A549 (cell line): ENCODE results near the gene SLC40A1.
"Not testable (repeated sequence)": the region's sequence is repeated elsewhere in the genome, so short reads cannot be mapped to it uniquely, and the experiment has no call there.

ENCODE experiments used
- CHD4 ChIP-seq: fragments of 200-600 bp; sonication (generic); IDR thresholded peaks from 2 replicates; pipeline ENCODE4 v1.6.1; 2016; ENCODE audit warnings: antibody characterized with exemption, mild to moderate bottlenecking, borderline replicate concordance
- EP300 ChIP-seq, 2 experiments: fragments of >200 bp; sonication (Bioruptor Twin); formaldehyde crosslinking; IDR thresholded peaks; 2 replicates in 1 of 2; 3 replicates in 1 of 2; pipeline ENCODE4 v1.6.1; 2016 to 2017
- HOXA7 ChIP-seq: fragments of 250-450 bp; sonication (Bioruptor Pico); IDR thresholded peaks from 2 replicates; pipeline ENCODE4 v1.5.0; 2020; ENCODE audit warnings: mild to moderate bottlenecking, moderate library complexity
- JUN ChIP-seq, 2 experiments: fragments of >200 bp; sonication (Bioruptor Twin); formaldehyde crosslinking; IDR thresholded peaks; 2 replicates in 1 of 2; 3 replicates in 1 of 2; pipeline ENCODE4 v1.6.1; 2016 to 2017
- KDM5A ChIP-seq: fragments of 200-600 bp; sonication (generic); IDR thresholded peaks from 2 replicates; pipeline ENCODE4 v1.6.1; 2016; ENCODE audit warnings: antibody characterized with exemption, mild to moderate bottlenecking
- MAFK ChIP-seq: fragments of 450-650 bp; IDR thresholded peaks from 2 replicates; pipeline ENCODE4 v1.6.1; 2014; ENCODE audit not compliant: partially characterized antibody
- MAX ChIP-seq: IDR thresholded peaks from 2 replicates; pipeline ENCODE4 v1.6.1; 2012
- MYC ChIP-seq: IDR thresholded peaks from 2 replicates; pipeline ENCODE4 v1.6.1; 2012; ENCODE audit warnings: mild to moderate bottlenecking, inconsistent platforms, low read length, improper control_type of control experiment, borderline replicate concordance
- NPAS2 ChIP-seq: fragments of 250-450 bp; sonication (Bioruptor Pico); IDR thresholded peaks from 2 replicates; pipeline ENCODE4 v1.8.0; 2022; ENCODE audit warnings: mild to moderate bottlenecking, moderate library complexity, borderline replicate concordance
- RAD21 ChIP-seq, 2 experiments: fragments of >200 bp in 1 of 2; sonication (Bioruptor Twin) in 1 of 2; formaldehyde crosslinking in 1 of 2; IDR thresholded peaks in 1 of 2; conservative IDR thresholded peaks in 1 of 2; 2 replicates in 1 of 2; 3 replicates in 1 of 2; pipeline ENCODE4 v1.6.1; 2012 to 2018; ENCODE audit warnings: inconsistent platforms in 1 of 2
- RCOR1 ChIP-seq: fragments of 150-350 bp; IDR thresholded peaks from 2 replicates; pipeline ENCODE4 v1.6.1; 2014; ENCODE audit warnings: antibody characterized with exemption, low read length, low read depth
- TF ChIP-seq, protein P1 (sequence below): fragments of >200 bp; sonication (Bioruptor Twin); formaldehyde crosslinking; IDR thresholded peaks from 3 replicates; pipeline ENCODE4 v1.5.1; 2016
- TF ChIP-seq, protein P2 (sequence below): fragments of 200-600 bp; sonication (generic); IDR thresholded peaks from 2 replicates; pipeline ENCODE4 v1.6.1; 2016; ENCODE audit warnings: antibody characterized with exemption, mild to moderate bottlenecking, moderate library complexity

- TF ChIP-seq, protein P1, sequence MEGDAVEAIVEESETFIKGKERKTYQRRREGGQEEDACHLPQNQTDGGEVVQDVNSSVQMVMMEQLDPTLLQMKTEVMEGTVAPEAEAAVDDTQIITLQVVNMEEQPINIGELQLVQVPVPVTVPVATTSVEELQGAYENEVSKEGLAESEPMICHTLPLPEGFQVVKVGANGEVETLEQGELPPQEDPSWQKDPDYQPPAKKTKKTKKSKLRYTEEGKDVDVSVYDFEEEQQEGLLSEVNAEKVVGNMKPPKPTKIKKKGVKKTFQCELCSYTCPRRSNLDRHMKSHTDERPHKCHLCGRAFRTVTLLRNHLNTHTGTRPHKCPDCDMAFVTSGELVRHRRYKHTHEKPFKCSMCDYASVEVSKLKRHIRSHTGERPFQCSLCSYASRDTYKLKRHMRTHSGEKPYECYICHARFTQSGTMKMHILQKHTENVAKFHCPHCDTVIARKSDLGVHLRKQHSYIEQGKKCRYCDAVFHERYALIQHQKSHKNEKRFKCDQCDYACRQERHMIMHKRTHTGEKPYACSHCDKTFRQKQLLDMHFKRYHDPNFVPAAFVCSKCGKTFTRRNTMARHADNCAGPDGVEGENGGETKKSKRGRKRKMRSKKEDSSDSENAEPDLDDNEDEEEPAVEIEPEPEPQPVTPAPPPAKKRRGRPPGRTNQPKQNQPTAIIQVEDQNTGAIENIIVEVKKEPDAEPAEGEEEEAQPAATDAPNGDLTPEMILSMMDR = not testable (repeated sequence)
- not testable (repeated sequence) for TF ChIP-seq NPAS2 (CRISPR knock-in tag); RCOR1; RAD21 (conservative IDR thresholded peaks at IDR 0.05 in 1 of 2, IDR thresholded peaks at IDR 0.05 in 1 of 2); KDM5A; MAFK; HOXA7 (CRISPR knock-in tag); CHD4; JUN (IDR thresholded peaks at IDR 0.05); EP300 (IDR thresholded peaks at IDR 0.05); MAX; MYC
- TF ChIP-seq, protein P2, sequence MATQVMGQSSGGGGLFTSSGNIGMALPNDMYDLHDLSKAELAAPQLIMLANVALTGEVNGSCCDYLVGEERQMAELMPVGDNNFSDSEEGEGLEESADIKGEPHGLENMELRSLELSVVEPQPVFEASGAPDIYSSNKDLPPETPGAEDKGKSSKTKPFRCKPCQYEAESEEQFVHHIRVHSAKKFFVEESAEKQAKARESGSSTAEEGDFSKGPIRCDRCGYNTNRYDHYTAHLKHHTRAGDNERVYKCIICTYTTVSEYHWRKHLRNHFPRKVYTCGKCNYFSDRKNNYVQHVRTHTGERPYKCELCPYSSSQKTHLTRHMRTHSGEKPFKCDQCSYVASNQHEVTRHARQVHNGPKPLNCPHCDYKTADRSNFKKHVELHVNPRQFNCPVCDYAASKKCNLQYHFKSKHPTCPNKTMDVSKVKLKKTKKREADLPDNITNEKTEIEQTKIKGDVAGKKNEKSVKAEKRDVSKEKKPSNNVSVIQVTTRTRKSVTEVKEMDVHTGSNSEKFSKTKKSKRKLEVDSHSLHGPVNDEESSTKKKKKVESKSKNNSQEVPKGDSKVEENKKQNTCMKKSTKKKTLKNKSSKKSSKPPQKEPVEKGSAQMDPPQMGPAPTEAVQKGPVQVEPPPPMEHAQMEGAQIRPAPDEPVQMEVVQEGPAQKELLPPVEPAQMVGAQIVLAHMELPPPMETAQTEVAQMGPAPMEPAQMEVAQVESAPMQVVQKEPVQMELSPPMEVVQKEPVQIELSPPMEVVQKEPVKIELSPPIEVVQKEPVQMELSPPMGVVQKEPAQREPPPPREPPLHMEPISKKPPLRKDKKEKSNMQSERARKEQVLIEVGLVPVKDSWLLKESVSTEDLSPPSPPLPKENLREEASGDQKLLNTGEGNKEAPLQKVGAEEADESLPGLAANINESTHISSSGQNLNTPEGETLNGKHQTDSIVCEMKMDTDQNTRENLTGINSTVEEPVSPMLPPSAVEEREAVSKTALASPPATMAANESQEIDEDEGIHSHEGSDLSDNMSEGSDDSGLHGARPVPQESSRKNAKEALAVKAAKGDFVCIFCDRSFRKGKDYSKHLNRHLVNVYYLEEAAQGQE = not testable (repeated sequence)
Observed at GRCh38 chr2:189601652-189602051, 21.1 kb upstream of the SLC40A1 start.
